H9 (cell line): ENCODE measurements around the gene TMTC1. TPM values are rescaled to one million over a fixed set of nuclear protein-coding genes. Genes with fewer than 3 reads are reported as not detected.

Source experiments
- DNase-seq: peaks from one replicate; pipeline ENCODE4 v3.0.0-alpha.2; 2017
- H2AFZ ChIP-seq: one replicate; pipeline ENCODE4 v1.6.1; 2013; ENCODE audit warnings: mild to moderate bottlenecking, low read length, control low read depth, moderate library complexity
- H2AK5ac ChIP-seq: 2 replicates; pipeline ENCODE4 v1.6.1; 2013; ENCODE audit warnings: low read length, control low read depth, mixed read lengths; ENCODE audit not compliant: insufficient read length
- H2BK120ac ChIP-seq: one replicate; pipeline ENCODE4 v1.6.1; 2013; ENCODE audit warnings: low read depth, mild to moderate bottlenecking, low read length, control low read depth, inconsistent platforms; ENCODE audit not compliant: poor library complexity, severe bottlenecking
- H2BK12ac ChIP-seq: 2 replicates; pipeline ENCODE4 v1.6.1; 2013; ENCODE audit warnings: low read length, control low read depth, mixed read lengths, low read depth; ENCODE audit not compliant: insufficient read length
- H2BK15ac ChIP-seq: 2 replicates; pipeline ENCODE4 v1.6.1; 2013; ENCODE audit warnings: low read depth, low read length, control low read depth
- H2BK20ac ChIP-seq: one replicate; pipeline ENCODE4 v1.6.1; 2013; ENCODE audit warnings: low read depth, mild to moderate bottlenecking, low read length, control low read depth, inconsistent platforms; ENCODE audit not compliant: poor library complexity, severe bottlenecking
- H2BK5ac ChIP-seq: 2 replicates; pipeline ENCODE4 v1.6.1; 2013; ENCODE audit warnings: low read length, control low read depth, mixed read lengths; ENCODE audit not compliant: insufficient read length
- H3K14ac ChIP-seq: 2 replicates; pipeline ENCODE4 v1.6.1; 2013; ENCODE audit warnings: low read length, control low read depth; ENCODE audit not compliant: insufficient read depth
- H3K18ac ChIP-seq: 2 replicates; pipeline ENCODE4 v1.6.1; 2013; ENCODE audit warnings: low read depth, mild to moderate bottlenecking, mixed read lengths, low read length, control low read depth; ENCODE audit not compliant: insufficient read length
- H3K23ac ChIP-seq: 2 replicates; pipeline ENCODE4 v1.6.1; 2013; ENCODE audit warnings: low read length, control low read depth, mixed read lengths, low read depth; ENCODE audit not compliant: insufficient read length
- H3K23me2 ChIP-seq: 2 replicates; pipeline ENCODE4 v1.6.1; 2013; ENCODE audit warnings: low read depth, mild to moderate bottlenecking, mixed read lengths, low read length, control low read depth; ENCODE audit not compliant: insufficient read length, poor library complexity, severe bottlenecking
- H3K27ac ChIP-seq: 2 replicates; pipeline ENCODE4 v1.5.1; 2013; ENCODE audit warnings: low read length, control low read depth, mixed read lengths, low read depth; ENCODE audit not compliant: insufficient read length
- H3K27me3 ChIP-seq: 2 replicates; pipeline ENCODE4 v1.6.1; 2013; ENCODE audit warnings: low read length, control low read depth, inconsistent platforms; ENCODE audit not compliant: insufficient read depth
- H3K4ac ChIP-seq: 2 replicates; pipeline ENCODE4 v1.6.1; 2013; ENCODE audit warnings: low read depth, mild to moderate bottlenecking, control low read depth, inconsistent platforms, low read length, moderate library complexity
- H3K4me1 ChIP-seq: 2 replicates; pipeline ENCODE4 v1.6.1; 2013; ENCODE audit warnings: low read length, control low read depth, inconsistent platforms; ENCODE audit not compliant: insufficient read depth
- H3K4me2 ChIP-seq: 2 replicates; pipeline ENCODE4 v1.6.1; 2013; ENCODE audit warnings: low read length, control low read depth, mixed read lengths; ENCODE audit not compliant: insufficient read length, insufficient read depth
- H3K56ac ChIP-seq: 2 replicates; pipeline ENCODE4 v1.6.1; 2013; ENCODE audit warnings: low read depth, mild to moderate bottlenecking, mixed read lengths, low read length, control low read depth; ENCODE audit not compliant: insufficient read length
- H3K79me1 ChIP-seq: 2 replicates; pipeline ENCODE4 v1.6.1; 2013; ENCODE audit warnings: low read depth, mild to moderate bottlenecking, moderate library complexity, low read length, control low read depth, inconsistent platforms; ENCODE audit not compliant: insufficient read depth, poor library complexity, severe bottlenecking
- H3K79me2 ChIP-seq: 2 replicates; pipeline ENCODE4 v1.6.1; 2013; ENCODE audit warnings: low read length, control low read depth, inconsistent platforms; ENCODE audit not compliant: insufficient read depth
- H3K9ac ChIP-seq: 2 replicates; pipeline ENCODE4 v1.6.1; 2013; ENCODE audit warnings: low read length, control low read depth, mixed read lengths; ENCODE audit not compliant: insufficient read length; ENCODE audit errors: extremely low read depth
- H3K9me3 ChIP-seq: one replicate; pipeline ENCODE4 v1.6.1; 2013; ENCODE audit warnings: low read depth, low read length, inconsistent platforms; ENCODE audit not compliant: control insufficient read depth
- H3T11ph ChIP-seq: one replicate; pipeline ENCODE4 v1.6.1; 2013; ENCODE audit warnings: mild to moderate bottlenecking, low read length, control low read depth, inconsistent platforms
- H4K20me1 ChIP-seq: one replicate; pipeline ENCODE4 v1.6.1; 2013; ENCODE audit not compliant: control insufficient read depth, insufficient read length, insufficient read depth
- H4K5ac ChIP-seq: 2 replicates; pipeline ENCODE4 v1.6.1; 2013; ENCODE audit warnings: low read depth, mild to moderate bottlenecking, mixed read lengths, low read length, control low read depth; ENCODE audit not compliant: insufficient read length
- H4K8ac ChIP-seq: replicated peaks from 2 replicates; pipeline ENCODE4 v1.6.1; 2013; ENCODE audit warnings: low read length, control low read depth, mixed read lengths, low read depth; ENCODE audit not compliant: insufficient read length
- H4K91ac ChIP-seq: 2 replicates; pipeline ENCODE4 v1.6.1; 2013; ENCODE audit warnings: low read depth, mild to moderate bottlenecking, moderate library complexity, mixed read lengths, low read length, control low read depth; ENCODE audit not compliant: insufficient read length
- H3K27ac Mint-ChIP-seq, 3 experiments: 2 replicates in 2 of 3; 3 replicates in 1 of 3; pipeline ENCODE4 v1.8.0; 2020 to 2021; ENCODE audit warnings: mixed read lengths in 3 of 3, mild to moderate bottlenecking in 1 of 3, moderate library complexity in 1 of 3
- H3K27me3 Mint-ChIP-seq: 2 replicates; pipeline ENCODE4 v1.8.0; 2021; ENCODE audit warnings: low read depth, mild to moderate bottlenecking, moderate library complexity, mixed read lengths
- H3K36me3 Mint-ChIP-seq, 3 experiments: 2 replicates in 2 of 3; 3 replicates in 1 of 3; pipeline ENCODE4 v1.8.0; 2020 to 2021; ENCODE audit warnings: low read depth in 3 of 3, mixed read lengths in 3 of 3; ENCODE audit not compliant: insufficient read depth in 1 of 3
- H3K4me1 Mint-ChIP-seq, 2 experiments: 2 replicates each; pipeline ENCODE4 v1.8.0; 2020; ENCODE audit warnings: mixed read lengths in 2 of 2
- H3K4me3 Mint-ChIP-seq, 2 experiments: 2 replicates in 1 of 2; 3 replicates in 1 of 2; pipeline ENCODE4 v1.8.0; 2020 to 2021; ENCODE audit warnings: mild to moderate bottlenecking in 2 of 2, mixed read lengths in 2 of 2, moderate library complexity in 1 of 2
- H3K9me3 Mint-ChIP-seq, 2 experiments: 2 replicates in 1 of 2; 3 replicates in 1 of 2; pipeline ENCODE4 v1.8.0; 2020; ENCODE audit warnings: mild to moderate bottlenecking in 2 of 2, mixed read lengths in 2 of 2, moderate library complexity in 1 of 2
- WGBS: extraction: QIAGEN DNeasy Blood & Tissue Kit; methylation state at CpG from one replicate; pipeline ENCODE4 v1.1.7; 2013; ENCODE audit warnings: missing lambda C conversion rate, low lambda C conversion rate, mixed read lengths; ENCODE audit not compliant: insufficient read length; ENCODE audit errors: extremely low coverage; 5-methylcytosine and 5-hydroxymethylcytosine counted together
- total RNA-seq: library from RNA; stranded (reverse); gene quantifications from 2 replicates; pipeline ENCODE4 v1.2.1, GENCODE V29; 2021
- TF ChIP-seq, protein P1 (sequence below): fragments of 200-600 bp; sonication (generic); conservative IDR thresholded peaks from 3 replicates; pipeline ENCODE4 v1.8.0; 2021; ENCODE audit warnings: antibody characterized with exemption, mild to moderate bottlenecking

TMTC1 gene
- total RNA-seq, 1 experiment from 2014 or later: 16.1 TPM

GRCh38 chr12:29713729-29714128, 70.0 kb downstream of the TMTC1 start:
- no peak overlapping the region for H3K4me3 Mint-ChIP-seq
- H3K36me3 Mint-ChIP-seq: peaks cover 0 to 2% (median 0%) of the 10 kb centered on the region in 3 experiments; a peak in 1 of 7 replicates
- no peak overlapping the region for H3K27ac Mint-ChIP-seq
- no peak overlapping the region for H3K18ac ChIP-seq
- H3K4me2 ChIP-seq: no peak overlapping the region
- H3K23ac ChIP-seq: no peak overlapping the region
- no peak overlapping the region for H2BK12ac ChIP-seq
- no peaks in the 10 kb centered on the region for H3K79me1 ChIP-seq
- no peaks in the 10 kb centered on the region for H3K27me3 Mint-ChIP-seq
- no peak overlapping the region for H4K5ac ChIP-seq
- no peak overlapping the region for H2BK120ac ChIP-seq
- WGBS: no CpG with 5 or more reads among the region's 3 CpGs
- H4K8ac ChIP-seq: no peak overlapping the region
- H3T11ph ChIP-seq: no peak overlapping the region
- H3K9me3 ChIP-seq: no peaks in the 10 kb centered on the region
- H2BK15ac ChIP-seq: no peak overlapping the region
- H3K4ac ChIP-seq: no peak overlapping the region
- H2BK5ac ChIP-seq: no peak overlapping the region
- no peak overlapping the region for H4K91ac ChIP-seq
- H3K27ac ChIP-seq: no peak overlapping the region
- H2AFZ ChIP-seq: no peak overlapping the region
- no peaks in the 10 kb centered on the region for H3K27me3 ChIP-seq
- no peak overlapping the region for H3K9ac ChIP-seq
- 0 out of 2 replicates have a peak, but pooled peaks cover 2% of the 10 kb centered on the region for H3K4me1 ChIP-seq
- H3K9me3 Mint-ChIP-seq: no peaks in the 10 kb centered on the region
- TF ChIP-seq, protein P1, sequence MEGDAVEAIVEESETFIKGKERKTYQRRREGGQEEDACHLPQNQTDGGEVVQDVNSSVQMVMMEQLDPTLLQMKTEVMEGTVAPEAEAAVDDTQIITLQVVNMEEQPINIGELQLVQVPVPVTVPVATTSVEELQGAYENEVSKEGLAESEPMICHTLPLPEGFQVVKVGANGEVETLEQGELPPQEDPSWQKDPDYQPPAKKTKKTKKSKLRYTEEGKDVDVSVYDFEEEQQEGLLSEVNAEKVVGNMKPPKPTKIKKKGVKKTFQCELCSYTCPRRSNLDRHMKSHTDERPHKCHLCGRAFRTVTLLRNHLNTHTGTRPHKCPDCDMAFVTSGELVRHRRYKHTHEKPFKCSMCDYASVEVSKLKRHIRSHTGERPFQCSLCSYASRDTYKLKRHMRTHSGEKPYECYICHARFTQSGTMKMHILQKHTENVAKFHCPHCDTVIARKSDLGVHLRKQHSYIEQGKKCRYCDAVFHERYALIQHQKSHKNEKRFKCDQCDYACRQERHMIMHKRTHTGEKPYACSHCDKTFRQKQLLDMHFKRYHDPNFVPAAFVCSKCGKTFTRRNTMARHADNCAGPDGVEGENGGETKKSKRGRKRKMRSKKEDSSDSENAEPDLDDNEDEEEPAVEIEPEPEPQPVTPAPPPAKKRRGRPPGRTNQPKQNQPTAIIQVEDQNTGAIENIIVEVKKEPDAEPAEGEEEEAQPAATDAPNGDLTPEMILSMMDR: no peak
- no peak overlapping the region for H3K56ac ChIP-seq
- H3K14ac ChIP-seq: no peak overlapping the region
- no peak for DNase-seq
- no peak overlapping the region for H2AK5ac ChIP-seq
- no peaks in the 10 kb centered on the region for H3K23me2 ChIP-seq
- no peaks in the 10 kb centered on the region for H4K20me1 ChIP-seq
- H3K4me1 Mint-ChIP-seq: peaks cover 14 to 22% of the 10 kb centered on the region in 2 experiments
- no peaks in the 10 kb centered on the region for H3K79me2 ChIP-seq
- no peak overlapping the region for H2BK20ac ChIP-seq
